Measurements from ENCODE around the gene FASN. TPM values are rescaled to one million over a fixed set of nuclear protein-coding genes. Genes with fewer than 3 reads are reported as not detected.

Gene FASN
- total and polyA plus RNA-seq, 2 of the 13 experiments (the other 11 are each of a cell fraction or from before 2014, with no cell fraction given): 51.7 to 101 TPM

GRCh38 chr17:82037092-82037888 lies 60.7 kb downstream of the FASN start, which contains the start of gene DCXR (continued):
- TF ChIP-seq, protein P1, sequence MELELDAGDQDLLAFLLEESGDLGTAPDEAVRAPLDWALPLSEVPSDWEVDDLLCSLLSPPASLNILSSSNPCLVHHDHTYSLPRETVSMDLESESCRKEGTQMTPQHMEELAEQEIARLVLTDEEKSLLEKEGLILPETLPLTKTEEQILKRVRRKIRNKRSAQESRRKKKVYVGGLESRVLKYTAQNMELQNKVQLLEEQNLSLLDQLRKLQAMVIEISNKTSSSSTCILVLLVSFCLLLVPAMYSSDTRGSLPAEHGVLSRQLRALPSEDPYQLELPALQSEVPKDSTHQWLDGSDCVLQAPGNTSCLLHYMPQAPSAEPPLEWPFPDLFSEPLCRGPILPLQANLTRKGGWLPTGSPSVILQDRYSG (CRISPR knock-in tag; IDR thresholded peaks at IDR 0.05): 0 out of 2 replicates have a peak, but pooled peaks have one; percentile 18
- TF ChIP-seq PHF20 (CRISPR knock-in tag; IDR thresholded peaks at IDR 0.05) (peak; percentile 75), ZNF101 (CRISPR knock-in tag; IDR thresholded peaks at IDR 0.05; ENCODE audit: borderline replicate concordance, low read depth) (no peak), HOXA7 (CRISPR knock-in tag; IDR thresholded peaks at IDR 0.05) (no peak), RFX5 (IDR thresholded peaks at IDR 0.05; ENCODE audit: low read depth, low read length) (no peak), RFXAP (CRISPR knock-in tag; IDR thresholded peaks at IDR 0.05; ENCODE audit: borderline replicate concordance) (peak; percentile 44; the same call in 1 of the 2 replicates), DMAP1 (CRISPR knock-in tag; IDR thresholded peaks at IDR 0.05) (peak; percentile 73), AGO1 (IDR thresholded peaks at IDR 0.05; ENCODE audit: low read depth, low read length, poor library complexity, severe bottlenecking) (peak; percentile 79), ZMYM4 (CRISPR knock-in tag; IDR thresholded peaks at IDR 0.05) (peak; percentile 90), DR1 (CRISPR knock-in tag; IDR thresholded peaks at IDR 0.05) (peak; percentile 100), ZNF432 (CRISPR knock-in tag; IDR thresholded peaks at IDR 0.05; ENCODE audit: borderline replicate concordance) (no peak), ZNF326 (CRISPR knock-in tag; IDR thresholded peaks at IDR 0.05; ENCODE audit: borderline replicate concordance) (no peak), DDIT3 (CRISPR knock-in tag; IDR thresholded peaks at IDR 0.05) (0 out of 2 replicates have a peak, but pooled peaks have one; percentile 54), PPARG (CRISPR knock-in tag; conservative IDR thresholded peaks at IDR 0.05) (peak; percentile 52; the same call in 1 of the 2 replicates), MIXL1 (CRISPR knock-in tag; IDR thresholded peaks at IDR 0.05) (0 out of 2 replicates have a peak, but pooled peaks have one; percentile 54), JUNB (CRISPR knock-in tag; IDR thresholded peaks at IDR 0.05; ENCODE audit: borderline replicate concordance) (no peak), ZNF691 (CRISPR knock-in tag; IDR thresholded peaks at IDR 0.05; ENCODE audit: borderline replicate concordance, low read depth) (peak; percentile 92; the same call in 1 of the 2 replicates), IRX3 (CRISPR knock-in tag; IDR thresholded peaks at IDR 0.05; ENCODE audit: borderline replicate concordance, low read depth) (no peak; the same call in 1 of the 2 replicates), RARG (CRISPR knock-in tag; IDR thresholded peaks at IDR 0.05; ENCODE audit: low read depth) (no peak), ZHX2 (IDR thresholded peaks at IDR 0.05; ENCODE audit: low read depth) (0 out of 2 replicates have a peak, but pooled peaks have one; percentile 45), ZHX2 (CRISPR knock-in tag; IDR thresholded peaks at IDR 0.05; ENCODE audit: borderline replicate concordance) (no peak), ZNF570 (CRISPR knock-in tag; IDR thresholded peaks at IDR 0.05; ENCODE audit: borderline replicate concordance) (no peak)

Measured in HepG2 (cell line).